Body of pancreas (tissue), 4 donors: ENCODE data around the gene ARID3A. TPM values are rescaled to one million over a fixed set of nuclear protein-coding genes. Genes with fewer than 3 reads are reported as not detected.

Experiments used
- ATAC-seq: fragments of 150-250 bp; one replicate; pipeline ENCODE4 v1.9.1; 2016
- DNase-seq, 4 donors: peaks; one replicate each; pipeline ENCODE4 v3.0.0-alpha.2; 2019
- H3K27ac ChIP-seq, 4 donors: fragments of 200-600 bp; sonication (generic); 1 replicate in 3 of 4; 2 replicates in 1 of 4; pipeline versions ENCODE4 v1.5.1 to v1.6.1; 2016 to 2019; ENCODE audit warnings: mild to moderate bottlenecking in 1 of 4, mixed read lengths in 1 of 4, moderate library complexity in 1 of 4
- H3K27me3 ChIP-seq, 2 donors: fragments of 200-600 bp; sonication (generic); one replicate each; pipeline ENCODE4 v1.6.0; 2016; ENCODE audit warnings: mild to moderate bottlenecking in 1 of 2
- H3K36me3 ChIP-seq, 2 donors: fragments of 200-600 bp; sonication (generic); replicated peaks in 1 of 2; 2 replicates each; pipeline ENCODE4 v1.5.1; 2016; ENCODE audit warnings: low read depth in 2 of 2; ENCODE audit not compliant: insufficient read depth in 1 of 2
- H3K4me1 ChIP-seq: fragments of 200-600 bp; sonication (generic); one replicate; pipeline ENCODE4 v1.6.0; 2016
- H3K4me3 ChIP-seq, 2 donors: fragments of 200-600 bp; sonication (generic); 1 replicate in 1 of 2; 2 replicates in 1 of 2; pipeline ENCODE4 v1.5.1; 2016 to 2019
- H3K9me3 ChIP-seq, 3 donors: fragments of 200-600 bp; sonication (generic); 1 replicate in 2 of 3; 2 replicates in 1 of 3; pipeline ENCODE4 v1.5.1; 2016
- CTCF ChIP-seq, 7 experiments: fragments of 450-650 bp in 4 of 7; fragments of 200-600 bp in 3 of 7; sonication (generic) in 3 of 7; IDR thresholded peaks; one replicate each; pipeline ENCODE4 v1.5.1; 2016 to 2019; ENCODE audit warnings: antibody characterized with exemption in 7 of 7
- POLR2A ChIP-seq, 3 donors: fragments of 450-650 bp; IDR thresholded peaks; one replicate each; pipeline ENCODE4 v1.6.1; 2016; ENCODE audit warnings: antibody characterized with exemption in 3 of 3, mild to moderate bottlenecking in 2 of 3
- WGBS, 2 donors: methylation state at CpG; one replicate each; pipeline ENCODE4 v1.1.5; 2017; 5-methylcytosine and 5-hydroxymethylcytosine counted together
- intact Hi-C: fragments of 100-400 bp; cut with DNase I; formaldehyde crosslinking; loops from one replicate; pipeline ENCODE4 v1.15.1; 2023
- total RNA-seq, 2 donors: library from RNA; depleted of rRNA; stranded (reverse); fragments of >200 nt; gene quantifications; one replicate each; pipeline ENCODE4 v1.1.0, GENCODE V29; 2016

ARID3A gene
- total RNA-seq, 2 donors from 2014 or later: 3.1 to 5.9 TPM

- intact Hi-C loops: no loop called here
- Histone ChIP-seq H3K36me3 (peaks cover 5 to 22% of the 10 kb centered on the region in 2 donors), H3K4me1 (peaks cover 34% of the 10 kb centered on the region), H3K4me3 (no peak overlapping the region), H3K9me3 (no peaks in the 10 kb centered on the region), H3K27me3 (no peaks in the 10 kb centered on the region), H3K27ac (no peak overlapping the region)
- TF ChIP-seq CTCF (IDR thresholded peaks at IDR 0.05): no peak
- TF ChIP-seq POLR2A (IDR thresholded peaks at IDR 0.05): no peak
- no peak for ATAC-seq
- no peak for DNase-seq
- 93% methylated on average over 4 of the region's 10 CpGs; no CpG with 5 or more reads in 1 of the 2 donors for WGBS, 2 donors
Measured at GRCh38 chr19:1013218-1013617, 87.4 kb downstream of the ARID3A start.

GRCh38 chr19:1014161-1015060 is 88.6 kb downstream of the ARID3A start:
- intact Hi-C loops: no loop called here
- Histone ChIP-seq H3K36me3 (peaks cover 5 to 22% of the 10 kb centered on the region in 2 donors), H3K27me3 (no peaks in the 10 kb centered on the region), H3K27ac (no peak overlapping the region), H3K9me3 (no peaks in the 10 kb centered on the region), H3K4me3 (no peak overlapping the region), H3K4me1 (peaks cover 45% of the 10 kb centered on the region)
- WGBS, 2 donors: 93 to 95% methylated on average over 33 of the region's 49 CpGs
- DNase-seq: no peak
- TF ChIP-seq POLR2A (IDR thresholded peaks at IDR 0.05): no peak
- no peak for TF ChIP-seq CTCF (IDR thresholded peaks at IDR 0.05)
- ATAC-seq: no peak

- ATAC-seq (no peak), DNase-seq (no peak)
- H3K27ac ChIP-seq: no peak overlapping the region
- TF ChIP-seq CTCF (IDR thresholded peaks at IDR 0.05): no peak
- no peak for TF ChIP-seq POLR2A (IDR thresholded peaks at IDR 0.05)
- 79 to 83% methylated on average over 7 to 28 of the region's 29 CpGs for WGBS, 2 donors
- H3K9me3 ChIP-seq: no peaks in the 10 kb centered on the region
- H3K36me3 ChIP-seq: peaks cover 3 to 19% of the 10 kb centered on the region in 2 donors
- peaks cover 54% of the 10 kb centered on the region for H3K4me1 ChIP-seq
- H3K4me3 ChIP-seq: no peak overlapping the region
- no peaks in the 10 kb centered on the region for H3K27me3 ChIP-seq
- intact Hi-C loops: no loop called here
Measured at GRCh38 chr19:1015061-1015781, 89.4 kb downstream of the ARID3A start.

- WGBS, 2 donors: 59 to 65% methylated on average over 10 to 31 of the region's 31 CpGs
- no peaks in the 10 kb centered on the region for H3K27me3 ChIP-seq
- no peak for DNase-seq
- intact Hi-C loops: no loop called here
- peaks cover 54% of the 10 kb centered on the region for H3K4me1 ChIP-seq
- no peak for ATAC-seq
- TF ChIP-seq POLR2A (IDR thresholded peaks at IDR 0.05) (no peak), CTCF (IDR thresholded peaks at IDR 0.05) (no peak)
- H3K36me3 ChIP-seq: peaks cover 0 to 12% of the 10 kb centered on the region in 2 donors
- H3K27ac ChIP-seq: peak overlapping the region in 1 of 4 donors; percentile 69
- no peaks in the 10 kb centered on the region for H3K9me3 ChIP-seq
- H3K4me3 ChIP-seq: no peak overlapping the region
Measured at GRCh38 chr19:1015782-1016646, 90.2 kb downstream of the ARID3A start.
